ENCODE data around the gene CD38. TPM values are rescaled to one million over a fixed set of nuclear protein-coding genes. Genes with fewer than 3 reads are reported as not detected.

The CD38 gene
- total and polyA plus RNA-seq, 2 of the 13 experiments (the other 11 are each of a cell fraction or from before 2014, with no cell fraction given), result not detected

DNA sequence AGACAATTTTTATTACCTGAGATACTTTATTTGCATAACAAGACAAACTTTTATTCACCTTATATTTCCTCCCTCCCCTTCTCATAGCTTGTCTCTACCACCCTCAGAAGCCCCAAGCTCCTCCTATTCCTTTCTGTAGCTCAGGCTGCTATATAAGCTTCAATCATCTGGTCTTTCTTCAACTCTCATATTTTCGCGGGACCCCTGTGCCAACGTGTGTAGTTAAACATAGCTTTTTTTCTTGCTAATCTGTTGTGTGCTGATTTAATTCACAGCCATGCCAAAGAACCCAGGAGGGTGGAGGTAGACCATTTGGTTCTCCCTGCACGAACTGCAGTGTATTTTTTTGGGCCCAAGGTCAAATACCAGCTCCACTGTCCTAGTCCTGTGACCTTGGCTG lies 21.1 kb upstream of the CD38 start:
- Histone ChIP-seq H2AFZ (ENCODE audit: low read length) (no peak overlapping the region), H4K20me1 (ENCODE audit: insufficient read depth, low read length) (no peaks in the 10 kb centered on the region), H3K4me3 (replicated peaks in 1 of 3; ENCODE audit: insufficient read depth in 1 of 3, low read depth in 2 of 3, low read length in 3 of 3) (no peak overlapping the region), H3K4me1 (ENCODE audit: insufficient read depth, low read length) (peaks cover 5% of the 10 kb centered on the region; the same call in 1 of the 2 replicates), H3K79me2 (ENCODE audit: insufficient read depth, low read length) (no peaks in the 10 kb centered on the region), H3K27ac (ENCODE audit: extremely low read length, insufficient read depth, low read length) (no peak overlapping the region), H3K27me3 (ENCODE audit: control insufficient read depth in 1 of 2, insufficient read depth in 2 of 2, low read length in 2 of 2) (peaks cover 0 to 2% of the 10 kb centered on the region in 2 experiments; a peak in 2 of 5 replicates), H3K9ac (ENCODE audit: insufficient read depth, low read depth, low read length) (no peak overlapping the region), H3K9me3 (ENCODE audit: low read length) (no peaks in the 10 kb centered on the region), H3K4me2 (ENCODE audit: low read depth, low read length) (no peak overlapping the region), H3K36me3 (replicated peaks in 1 of 2; ENCODE audit: control insufficient read depth in 1 of 2, insufficient read depth in 2 of 2, low read length in 2 of 2) (no peaks in the 10 kb centered on the region)
- POLR2A ChIA-PET, result interaction anchor here (1.1 kb wide), 1 partner anchor 57 kb away, joined by 4 read pairs; no protein-coding TSS in a partner anchor
- TF ChIP-seq ZNF329 (CRISPR knock-in tag; IDR thresholded peaks at IDR 0.05; ENCODE audit: low read depth), result no peak
- no peak for TF ChIP-seq ZNF652 (CRISPR knock-in tag; IDR thresholded peaks at IDR 0.05; ENCODE audit: borderline replicate concordance, low read depth)
- CTCF ChIA-PET (ENCODE audit: low intra/inter-chr PET ratio, low total read pairs), result interaction anchor here (1.2 to 1.8 kb wide), 3 partner anchors 26 to 278 kb away, joined by 3 to 5 read pairs (median 3); no protein-coding TSS in a partner anchor
- WGBS (ENCODE audit: low lambda C conversion rate), result 38% methylated on average over 4 of the region's 4 CpGs
- ATAC-seq (peak; percentile 29; the same call in 1 of the 3 replicates), FAIRE-seq (no peak), DNase-seq (ENCODE audit: low spot score) (no peak)
- intact Hi-C loops (cut with micrococcal nuclease; ENCODE audit: unreplicated experiment), result no loop called here
- in situ Hi-C loops (cut with HindIII; ENCODE audit: extremely low pct_ligation_motif_present, low pct_unique_long_range_greater_than_20kb), result no loop called here
- no TSS peak for BruUV-seq (replicated peaks)

DNA sequence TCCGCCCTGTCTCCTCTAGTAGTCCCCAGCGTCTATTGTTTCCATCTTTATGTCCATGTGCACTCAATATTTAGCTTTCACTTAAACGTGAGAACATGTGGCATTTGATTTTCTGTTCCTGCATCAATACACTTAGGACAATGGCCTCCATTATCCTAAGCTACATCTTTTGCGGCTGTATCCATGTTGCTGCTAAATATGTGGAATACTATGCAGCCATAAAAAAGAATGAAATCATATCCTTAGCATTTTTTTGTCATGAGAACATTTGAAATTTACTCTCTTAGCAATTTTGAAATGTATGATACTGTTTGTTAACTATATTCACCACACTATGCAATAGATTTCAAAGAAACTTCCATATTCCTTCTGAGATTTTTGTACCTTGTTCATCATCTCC lies 19.8 kb upstream of the CD38 start:
- Histone ChIP-seq H3K4me3 (replicated peaks in 1 of 3; ENCODE audit: insufficient read depth in 1 of 3, low read depth in 2 of 3, low read length in 3 of 3) (no peak overlapping the region), H3K27me3 (ENCODE audit: control insufficient read depth in 1 of 2, insufficient read depth in 2 of 2, low read length in 2 of 2) (peaks cover 0 to 2% of the 10 kb centered on the region in 2 experiments; a peak in 1 of 5 replicates), H3K4me2 (ENCODE audit: low read depth, low read length) (no peak overlapping the region), H3K9me3 (ENCODE audit: low read length) (no peaks in the 10 kb centered on the region), H3K27ac (ENCODE audit: extremely low read length, insufficient read depth, low read length) (no peak overlapping the region), H3K4me1 (ENCODE audit: insufficient read depth, low read length) (peaks cover 5% of the 10 kb centered on the region; the same call in 1 of the 2 replicates), H4K20me1 (ENCODE audit: insufficient read depth, low read length) (no peaks in the 10 kb centered on the region), H3K79me2 (ENCODE audit: insufficient read depth, low read length) (no peaks in the 10 kb centered on the region), H3K9ac (ENCODE audit: insufficient read depth, low read depth, low read length) (no peak overlapping the region), H2AFZ (ENCODE audit: low read length) (no peak overlapping the region), H3K36me3 (replicated peaks in 1 of 2; ENCODE audit: control insufficient read depth in 1 of 2, insufficient read depth in 2 of 2, low read length in 2 of 2) (no peaks in the 10 kb centered on the region)
- no TSS peak for BruUV-seq (replicated peaks)
- intact Hi-C loops (cut with micrococcal nuclease; ENCODE audit: unreplicated experiment) (no loop called here), in situ Hi-C loops (cut with HindIII; ENCODE audit: extremely low pct_ligation_motif_present, low pct_unique_long_range_greater_than_20kb) (no loop called here)
- no peak for DNase-seq (ENCODE audit: low spot score)
- no peak for FAIRE-seq
- ChIA-PET CTCF (ENCODE audit: low intra/inter-chr PET ratio, low total read pairs) (interaction anchor here (1.8 kb wide), 1 partner anchor 279 kb away, joined by 5 read pairs; no protein-coding TSS in a partner anchor), POLR2A (no interaction called here)
- no peak for ATAC-seq
- 54% methylated on average over 4 of the region's 4 CpGs for WGBS (ENCODE audit: low lambda C conversion rate)
- TF ChIP-seq HNRNPUL1 (IDR thresholded peaks at IDR 0.05; ENCODE audit: low read depth, low read length), result no peak
- no peak for TF ChIP-seq ZNF550 (CRISPR knock-in tag; IDR thresholded peaks at IDR 0.05; ENCODE audit: borderline replicate concordance)
- TF ChIP-seq, protein P1, sequence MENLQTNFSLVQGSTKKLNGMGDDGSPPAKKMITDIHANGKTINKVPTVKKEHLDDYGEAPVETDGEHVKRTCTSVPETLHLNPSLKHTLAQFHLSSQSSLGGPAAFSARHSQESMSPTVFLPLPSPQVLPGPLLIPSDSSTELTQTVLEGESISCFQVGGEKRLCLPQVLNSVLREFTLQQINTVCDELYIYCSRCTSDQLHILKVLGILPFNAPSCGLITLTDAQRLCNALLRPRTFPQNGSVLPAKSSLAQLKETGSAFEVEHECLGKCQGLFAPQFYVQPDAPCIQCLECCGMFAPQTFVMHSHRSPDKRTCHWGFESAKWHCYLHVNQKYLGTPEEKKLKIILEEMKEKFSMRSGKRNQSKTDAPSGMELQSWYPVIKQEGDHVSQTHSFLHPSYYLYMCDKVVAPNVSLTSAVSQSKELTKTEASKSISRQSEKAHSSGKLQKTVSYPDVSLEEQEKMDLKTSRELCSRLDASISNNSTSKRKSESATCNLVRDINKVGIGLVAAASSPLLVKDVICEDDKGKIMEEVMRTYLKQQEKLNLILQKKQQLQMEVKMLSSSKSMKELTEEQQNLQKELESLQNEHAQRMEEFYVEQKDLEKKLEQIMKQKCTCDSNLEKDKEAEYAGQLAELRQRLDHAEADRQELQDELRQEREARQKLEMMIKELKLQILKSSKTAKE (CRISPR knock-in tag; IDR thresholded peaks at IDR 0.05; ENCODE audit: borderline replicate concordance), result no peak
- no peak for TF ChIP-seq MAFG (CRISPR knock-in tag; IDR thresholded peaks at IDR 0.05)
- TF ChIP-seq, protein P2, sequence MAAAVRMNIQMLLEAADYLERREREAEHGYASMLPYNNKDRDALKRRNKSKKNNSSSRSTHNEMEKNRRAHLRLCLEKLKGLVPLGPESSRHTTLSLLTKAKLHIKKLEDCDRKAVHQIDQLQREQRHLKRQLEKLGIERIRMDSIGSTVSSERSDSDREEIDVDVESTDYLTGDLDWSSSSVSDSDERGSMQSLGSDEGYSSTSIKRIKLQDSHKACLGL (CRISPR knock-in tag; IDR thresholded peaks at IDR 0.05), result no peak
- TF ChIP-seq, protein P3, sequence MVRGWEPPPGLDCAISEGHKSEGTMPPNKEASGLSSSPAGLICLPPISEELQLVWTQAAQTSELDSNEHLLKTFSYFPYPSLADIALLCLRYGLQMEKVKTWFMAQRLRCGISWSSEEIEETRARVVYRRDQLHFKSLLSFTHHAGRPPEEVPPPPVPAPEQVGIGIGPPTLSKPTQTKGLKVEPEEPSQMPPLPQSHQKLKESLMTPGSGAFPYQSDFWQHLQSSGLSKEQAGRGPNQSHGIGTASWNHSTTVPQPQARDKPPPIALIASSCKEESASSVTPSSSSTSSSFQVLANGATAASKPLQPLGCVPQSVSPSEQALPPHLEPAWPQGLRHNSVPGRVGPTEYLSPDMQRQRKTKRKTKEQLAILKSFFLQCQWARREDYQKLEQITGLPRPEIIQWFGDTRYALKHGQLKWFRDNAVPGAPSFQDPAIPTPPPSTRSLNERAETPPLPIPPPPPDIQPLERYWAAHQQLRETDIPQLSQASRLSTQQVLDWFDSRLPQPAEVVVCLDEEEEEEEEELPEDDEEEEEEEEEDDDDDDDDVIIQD (CRISPR knock-in tag; IDR thresholded peaks at IDR 0.05; ENCODE audit: low read depth), result no peak
- TF ChIP-seq, protein P4, sequence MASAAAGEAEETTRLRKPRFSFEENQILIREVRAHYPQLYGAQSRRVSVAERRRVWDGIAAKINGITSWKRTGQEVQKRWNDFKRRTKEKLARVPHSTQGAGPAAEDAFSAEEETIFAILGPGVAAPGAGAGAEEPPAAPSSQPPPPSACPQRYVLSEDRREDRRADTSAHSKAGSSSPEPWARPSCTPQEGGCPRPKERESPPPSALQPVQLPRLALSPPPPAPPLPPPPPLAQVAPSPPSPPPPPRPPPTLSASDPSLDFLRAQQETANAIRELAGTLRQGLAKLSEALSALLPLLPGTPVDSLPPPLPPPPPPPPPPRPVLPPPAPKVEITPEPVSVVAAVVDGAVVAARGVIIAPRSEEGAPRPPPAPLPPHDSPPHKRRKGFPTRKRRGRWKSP (CRISPR knock-in tag; IDR thresholded peaks at IDR 0.05), result no peak
- TF ChIP-seq NFYC (CRISPR knock-in tag; IDR thresholded peaks at IDR 0.05), result no peak
- no peak for TF ChIP-seq RAD21 (CRISPR knock-in tag; IDR thresholded peaks at IDR 0.05)
- TF ChIP-seq GZF1 (CRISPR knock-in tag; IDR thresholded peaks at IDR 0.05), result no peak
- TF ChIP-seq ZSCAN25 (CRISPR knock-in tag; IDR thresholded peaks at IDR 0.05), result no peak
- TF ChIP-seq TP53 (CRISPR knock-in tag; conservative IDR thresholded peaks at IDR 0.05), result no peak
